Activated naive CD8-positive, alpha-beta T cell treated with anti-CD3 and anti-CD28 coated beads, Interleukin-2, amount 50 U/mL, for 16 hours (primary cell): ENCODE data around the gene PRODH.
"Not testable (repeated sequence)": the region's sequence is repeated elsewhere in the genome, so short reads cannot be mapped to it uniquely, and the experiment has no call there.

Source experiments
- DNase-seq: peaks from one replicate; pipeline ENCODE4 v3.0.0-alpha.2; 2020; ENCODE audit warnings: low read depth, low spot score

PRODH gene

DNA sequence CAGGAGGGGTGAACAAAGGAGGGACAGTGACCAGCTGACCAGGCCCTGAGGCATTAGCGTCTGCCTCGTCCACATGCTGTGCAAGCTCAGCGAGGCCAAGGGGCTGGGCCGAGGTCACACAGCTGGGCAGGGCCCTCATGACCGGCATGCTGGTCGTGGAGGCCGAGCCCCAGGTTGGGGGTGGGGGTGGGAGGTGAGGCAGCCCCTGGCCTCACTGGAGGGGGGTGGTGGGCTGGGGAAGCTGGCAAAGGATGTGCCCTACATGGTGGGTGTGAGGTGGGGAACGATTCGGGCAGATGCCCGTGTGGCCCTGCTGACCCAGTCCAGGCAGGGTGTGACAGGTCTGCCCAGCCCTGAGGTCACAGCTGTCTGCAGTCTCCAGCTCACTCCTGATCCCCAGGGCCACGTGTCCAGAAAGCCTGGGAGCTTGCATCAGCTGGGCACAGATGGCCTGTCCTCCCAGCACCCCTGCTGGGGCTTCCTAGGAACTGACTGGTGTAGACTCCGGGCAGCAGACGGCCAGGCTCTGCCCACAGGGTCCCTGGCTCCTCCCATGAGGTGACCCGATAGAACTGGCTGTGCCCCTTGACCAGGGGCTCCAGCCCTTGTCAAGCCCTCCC lies 31.4 kb upstream of the PRODH start:
- DNase-seq: not testable (repeated sequence)

GRCh38 chr22:18966748-18967147 lies 30.7 kb upstream of the PRODH start:
- DNase-seq: no peak

GRCh38 chr22:18965526-18966421 lies 29.7 kb upstream of the PRODH start:
- no peak for DNase-seq

DNA sequence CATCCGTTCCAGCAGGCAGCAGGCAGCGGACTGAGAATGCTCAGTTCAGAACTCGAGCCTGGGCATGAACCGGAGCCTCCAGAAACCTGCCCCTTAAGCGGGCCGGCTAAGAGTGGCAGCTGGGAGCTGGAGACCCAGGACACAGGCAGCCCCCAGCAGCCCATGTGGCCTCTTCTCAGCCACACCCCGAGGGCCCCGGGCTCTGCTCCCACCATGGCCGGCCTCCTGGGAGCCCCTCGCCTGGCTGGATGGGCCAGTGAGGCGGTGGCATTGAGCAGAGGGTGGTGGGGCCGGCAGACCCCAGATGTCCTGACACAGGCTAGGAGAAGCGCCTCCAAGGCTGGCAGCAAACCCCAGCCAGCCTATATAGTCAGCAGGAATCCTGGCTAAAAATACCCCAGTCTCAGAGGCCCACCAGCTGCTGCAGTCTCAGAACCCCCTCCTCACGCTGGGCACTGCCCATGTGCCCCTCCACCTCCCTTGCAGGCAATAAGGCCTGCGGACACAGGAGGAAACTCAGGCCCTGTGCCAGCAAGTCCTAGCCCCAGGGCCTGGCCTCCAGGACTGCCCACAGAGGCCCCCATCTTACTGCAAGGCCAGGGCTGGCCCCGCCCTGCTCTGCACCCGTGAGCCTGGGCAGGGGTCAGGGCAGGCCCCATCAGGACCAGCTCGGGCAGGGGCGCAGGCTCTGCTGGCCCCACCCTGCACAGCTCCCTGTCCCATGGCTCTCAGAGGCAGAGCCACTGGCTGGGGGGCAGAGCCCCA lies 28.6 kb upstream of the PRODH start:
- DNase-seq: not testable (repeated sequence)

DNA sequence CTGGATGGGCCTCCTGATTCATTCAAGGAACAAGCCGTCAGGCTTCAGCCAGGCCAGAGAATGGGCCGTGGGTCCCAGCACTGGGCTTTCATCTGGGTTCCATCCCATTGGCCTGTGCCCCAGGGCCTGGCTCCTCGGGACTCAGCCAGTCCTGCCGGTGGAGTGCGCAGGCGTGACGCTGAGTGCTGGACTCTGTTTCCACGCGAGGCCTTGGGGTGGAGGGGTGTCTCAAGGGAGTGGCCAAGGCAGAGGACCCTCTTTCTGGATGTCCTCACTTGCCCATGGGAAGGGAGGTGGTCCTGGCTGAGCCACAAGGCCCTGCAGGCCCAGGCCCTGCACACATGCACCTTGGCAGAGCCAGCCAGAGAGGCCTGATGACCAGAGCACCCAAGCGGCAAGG lies 28.0 kb upstream of the PRODH start:
- not testable (repeated sequence) for DNase-seq

- DNase-seq: no peak
These were observed 26.2 kb upstream of the PRODH start for GRCh38 chr22:18962308-18962635.

- DNase-seq: not testable (repeated sequence)
These were observed 25.7 kb upstream of the PRODH start for GRCh38 chr22:18961632-18962307.

DNA sequence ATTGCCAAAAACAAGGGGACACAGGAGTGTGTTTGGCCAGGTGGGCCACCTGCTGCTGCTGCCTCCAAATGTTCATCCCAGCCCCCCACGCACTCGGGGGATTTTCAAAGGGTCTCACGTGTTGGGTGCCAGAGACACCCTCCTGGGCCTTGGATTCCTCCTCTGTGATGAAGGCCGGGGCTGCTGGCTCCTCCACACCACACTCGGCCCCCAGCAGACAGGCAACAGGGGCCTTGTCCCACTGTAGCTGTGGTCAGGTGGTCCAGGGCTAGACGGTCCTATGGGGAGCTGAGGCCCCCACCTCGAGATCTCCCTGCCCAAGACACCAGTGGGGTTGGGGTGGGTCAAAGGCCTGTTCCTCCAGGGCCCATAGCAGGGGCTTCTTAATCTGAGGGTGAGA lies 25.1 kb upstream of the PRODH start:
- DNase-seq: not testable (repeated sequence)

GRCh38 chr22:18960166-18960820 lies 24.2 kb upstream of the PRODH start:
- not testable (repeated sequence) for DNase-seq

GRCh38 chr22:18959741-18960140 lies 23.6 kb upstream of the PRODH start:
- DNase-seq: not testable (repeated sequence)

GRCh38 chr22:18959266-18959665 lies 23.2 kb upstream of the PRODH start:
- DNase-seq: not testable (repeated sequence)

GRCh38 chr22:18958738-18959137 lies 22.6 kb upstream of the PRODH start:
- DNase-seq: not testable (repeated sequence)

DNA sequence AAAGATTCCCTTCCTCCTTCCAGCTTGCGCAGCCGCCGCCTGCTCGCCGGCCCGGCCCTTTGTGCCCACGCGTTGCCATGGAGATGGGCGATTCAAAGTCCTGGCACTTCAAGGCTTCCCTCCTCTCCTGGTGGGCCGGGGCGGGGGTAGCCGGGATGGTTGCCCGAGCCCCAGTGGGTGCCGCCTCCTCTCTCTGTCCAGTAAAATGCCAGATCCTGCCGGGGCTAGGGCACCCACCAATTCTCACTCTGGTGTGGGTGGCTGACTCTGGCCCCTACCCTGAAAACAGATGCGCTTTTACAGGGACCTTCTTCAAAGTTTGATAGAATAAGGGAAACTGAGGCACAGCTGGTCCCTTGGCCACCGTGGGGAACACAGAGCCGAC lies 22.2 kb upstream of the PRODH start:
- not testable (repeated sequence) for DNase-seq

DNA sequence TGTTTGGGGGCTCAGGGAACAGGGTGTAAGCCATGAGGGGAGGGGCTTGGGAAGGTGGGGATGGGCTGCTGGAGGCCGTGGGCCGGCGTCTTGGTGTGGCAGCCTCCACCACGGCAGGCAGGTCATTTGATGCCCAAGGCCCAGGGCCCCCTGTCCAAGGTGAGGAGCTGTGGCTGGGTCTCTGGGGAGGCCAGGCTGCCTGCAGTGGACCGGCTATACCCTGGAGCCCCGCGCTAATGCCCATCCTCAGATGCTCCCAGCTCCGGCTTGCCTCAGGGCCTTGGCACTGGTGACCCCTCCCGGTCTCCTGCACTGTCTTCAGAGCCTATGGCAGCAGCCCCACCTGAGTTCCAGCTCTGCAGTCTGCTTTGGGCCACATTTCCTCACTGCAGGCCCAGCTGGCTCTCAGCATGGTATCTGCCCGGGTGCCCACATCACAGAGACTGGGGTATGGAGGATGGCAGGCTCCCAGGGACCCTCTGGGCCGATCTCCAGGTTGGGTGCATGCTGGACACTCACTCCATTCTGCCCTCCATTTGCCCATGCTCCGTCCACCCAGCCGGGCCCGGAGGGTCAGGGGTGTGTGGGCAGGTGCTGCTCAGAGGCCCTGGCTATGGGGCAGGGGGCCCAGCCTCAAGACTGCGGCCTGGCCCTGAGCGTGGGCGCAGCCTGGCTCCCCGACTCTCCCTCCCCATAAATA lies 21.7 kb upstream of the PRODH start:
- not testable (repeated sequence) for DNase-seq

- DNase-seq: not testable (repeated sequence)
These were observed 20.9 kb upstream of the PRODH start for GRCh38 chr22:18956956-18957355.

DNA sequence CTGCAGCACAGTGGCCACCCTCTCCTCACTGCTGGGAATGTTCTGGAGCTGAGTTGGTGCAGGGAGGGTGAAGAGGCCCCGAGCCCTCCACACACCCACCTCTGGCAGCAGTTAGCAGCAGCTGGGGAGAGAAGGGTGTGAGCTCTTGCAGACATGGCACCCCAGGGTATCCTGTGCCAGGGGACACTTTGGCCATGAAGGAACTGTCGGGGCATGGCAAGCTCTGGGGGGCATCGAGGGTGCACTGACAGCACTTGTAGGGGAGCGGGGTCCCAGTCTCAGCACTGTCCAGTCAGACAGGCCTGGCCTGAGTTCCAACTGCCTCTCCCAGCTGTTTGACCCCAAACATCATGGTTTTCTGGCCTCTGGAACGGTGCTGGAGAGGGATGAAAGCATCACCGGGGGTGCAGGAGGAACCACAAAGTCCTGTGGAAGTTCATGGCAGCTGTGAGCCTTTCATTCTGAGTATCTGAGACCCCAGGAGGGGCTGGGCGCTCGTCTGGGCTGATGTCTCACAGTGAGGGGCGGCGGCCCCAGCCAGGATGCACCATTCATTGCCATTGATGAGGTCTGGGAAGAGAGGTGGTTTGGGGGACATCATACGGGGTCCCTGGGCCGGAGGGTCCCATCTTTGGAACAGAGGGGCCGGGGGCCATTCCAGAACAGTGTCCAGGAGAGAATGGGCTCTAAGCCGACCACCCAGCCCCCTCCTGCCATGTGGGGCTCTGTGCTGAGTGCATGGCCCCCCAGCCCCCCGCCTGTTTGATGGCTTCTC lies 20.2 kb upstream of the PRODH start:
- not testable (repeated sequence) for DNase-seq

DNA sequence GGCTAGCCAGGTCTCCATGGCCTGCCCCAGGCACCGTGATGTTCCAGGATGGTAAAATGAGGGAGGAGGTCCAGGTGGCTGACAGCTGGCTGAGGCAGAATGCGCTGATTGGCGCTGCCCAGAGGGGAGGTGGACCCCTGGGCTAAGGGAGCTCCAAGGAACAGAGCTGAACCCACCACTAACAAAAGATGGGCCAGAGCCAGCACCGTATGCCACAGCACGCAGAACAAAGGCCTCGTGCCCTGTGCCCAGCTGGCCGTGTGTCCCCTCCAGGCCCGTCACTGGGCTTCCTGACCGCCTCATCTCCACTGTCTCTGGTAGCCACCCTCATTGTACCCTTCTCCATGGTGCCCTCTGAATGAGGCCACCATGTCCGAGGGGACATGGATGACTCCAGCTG lies 19.6 kb upstream of the PRODH start:
- DNase-seq: no peak

GRCh38 chr22:18954990-18955571 lies 19.0 kb upstream of the PRODH start:
- DNase-seq: no peak

DNA sequence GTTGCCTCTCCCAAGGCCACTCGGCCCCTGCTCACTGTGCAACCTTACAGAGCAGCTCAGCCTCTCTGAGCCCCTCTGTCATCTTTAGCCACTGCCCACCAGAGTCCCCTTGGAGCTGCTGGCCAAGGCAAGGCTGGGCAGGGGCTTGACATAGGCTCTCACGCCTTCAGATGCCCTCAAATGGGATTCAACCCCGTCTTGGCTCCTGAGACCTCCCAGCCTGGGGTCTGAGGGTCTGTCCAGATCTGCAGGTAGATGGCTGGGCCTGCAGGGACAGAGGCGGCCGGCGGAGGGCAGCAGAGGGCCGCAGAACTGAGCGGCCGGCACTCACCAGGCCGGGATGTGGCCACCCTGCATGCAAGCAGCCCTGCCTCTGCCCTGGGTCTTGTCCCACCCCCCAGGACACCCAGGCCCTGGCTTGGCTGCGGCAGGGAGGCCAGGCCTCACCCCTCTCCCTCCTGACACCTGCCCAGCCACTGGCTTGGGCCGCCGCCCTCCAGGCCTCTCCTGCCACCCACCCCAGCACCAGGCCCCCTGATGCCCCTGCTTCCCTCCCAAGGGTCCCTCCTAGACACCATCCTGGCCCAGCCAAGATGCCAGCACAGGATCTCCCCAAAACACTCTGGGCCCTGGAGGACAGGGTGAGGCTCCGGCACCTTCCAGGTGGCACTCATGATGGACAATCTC lies 18.4 kb upstream of the PRODH start:
- DNase-seq: peak; percentile 32
